H1 (cell line): ENCODE data around the gene MPPED1. TPM values are rescaled to one million over a fixed set of nuclear protein-coding genes. Genes with fewer than 3 reads are reported as not detected.

ENCODE experiments used
- CTCF ChIA-PET: fragments of 300-600 bp; sonication (Branson Sonifier 250); formaldehyde crosslinking; loops from one replicate; lab custom pipeline; 2021; ENCODE audit not compliant: partially characterized antibody; lab: Charles Lee
- POLR2A ChIA-PET: fragments of 300-600 bp; sonication (Branson Sonifier 250); formaldehyde crosslinking; loops from one replicate; lab custom pipeline; 2021; ENCODE audit warnings: inconsistent platforms; ENCODE audit not compliant: partially characterized antibody; lab: Charles Lee
- DNase-seq, 2 experiments: peaks; one replicate each; pipeline versions ENCODE4 v3.0.0 to v3.0.0-alpha.2; 2010 to 2022; ENCODE audit warnings: low spot score in 2 of 2, low read depth in 1 of 2, mixed read lengths in 1 of 2
- FAIRE-seq: peaks from 2 replicates; lab custom pipeline; 2011; peaks lifted over from hg19 to GRCh38; lab: Jason Lieb, UNC
- H2AFZ ChIP-seq: 2 replicates; pipeline ENCODE4 v1.8.1; 2012; ENCODE audit warnings: low read length, inconsistent platforms
- H2AK5ac ChIP-seq: 2 replicates; pipeline ENCODE4 v1.6.1; 2013; ENCODE audit warnings: low read depth, low read length
- H2BK120ac ChIP-seq: replicated peaks from 2 replicates; pipeline ENCODE3; 2013; ENCODE audit warnings: low read depth, low read length, inconsistent platforms
- H2BK12ac ChIP-seq: 2 replicates; pipeline ENCODE4 v1.6.1; 2013; ENCODE audit warnings: low read depth, low read length
- H2BK15ac ChIP-seq: 2 replicates; pipeline ENCODE4 v1.6.1; 2013; ENCODE audit warnings: low read length
- H2BK20ac ChIP-seq: 2 replicates; pipeline ENCODE4 v1.6.1; 2013; ENCODE audit warnings: low read length
- H2BK5ac ChIP-seq: 2 replicates; pipeline ENCODE4 v1.6.1; 2013; ENCODE audit warnings: low read depth, low read length
- H3K14ac ChIP-seq: 2 replicates; pipeline ENCODE4 v1.6.1; 2013; ENCODE audit warnings: inconsistent platforms; ENCODE audit not compliant: insufficient read length
- H3K18ac ChIP-seq: 2 replicates; pipeline ENCODE4 v1.6.1; 2013; ENCODE audit warnings: low read length; ENCODE audit errors: extremely low read depth
- H3K23ac ChIP-seq: 2 replicates; pipeline ENCODE4 v1.6.1; 2013; ENCODE audit warnings: inconsistent platforms; ENCODE audit not compliant: insufficient read length
- H3K23me2 ChIP-seq: 2 replicates; pipeline ENCODE4 v1.6.1; 2013; ENCODE audit warnings: low read depth, low read length
- H3K27ac ChIP-seq: 2 replicates; pipeline ENCODE4 v1.6.1; 2011; ENCODE audit warnings: low read depth, low read length, inconsistent platforms
- H3K27me3 ChIP-seq, 4 experiments: replicated peaks in 1 of 4; 1 replicate in 1 of 4; 2 replicates in 3 of 4; pipeline versions ENCODE4 v1.6.1 to v1.8.1; 2011 to 2013; ENCODE audit warnings: low read length in 3 of 4, mild to moderate bottlenecking in 3 of 4, inconsistent platforms in 2 of 4, mixed read lengths in 2 of 4, moderate library complexity in 1 of 4; ENCODE audit not compliant: control insufficient read depth in 3 of 4, insufficient read depth in 3 of 4; ENCODE audit errors: extremely low read depth in 1 of 4
- H3K36me3 ChIP-seq, 4 experiments: 2 replicates each; pipeline versions ENCODE4 v1.6.1 to v1.8.1; 2011 to 2013; ENCODE audit warnings: mild to moderate bottlenecking in 4 of 4, low read length in 3 of 4, moderate library complexity in 2 of 4, control low read depth in 1 of 4, inconsistent platforms in 1 of 4; ENCODE audit not compliant: insufficient read depth in 4 of 4, control insufficient read depth in 2 of 4
- H3K4ac ChIP-seq: replicated peaks from 2 replicates; pipeline ENCODE3; 2013; ENCODE audit warnings: low read length, low read depth, mixed read lengths, inconsistent platforms; ENCODE audit not compliant: insufficient read length
- H3K4me1 ChIP-seq, 4 experiments: replicated peaks in 1 of 4; 1 replicate in 1 of 4; 2 replicates in 3 of 4; pipeline versions ENCODE4 v1.6.1 to v1.8.1; 2011 to 2013; ENCODE audit warnings: low read length in 3 of 4, inconsistent platforms in 2 of 4, mixed read lengths in 1 of 4; ENCODE audit not compliant: insufficient read depth in 4 of 4, control insufficient read depth in 3 of 4
- H3K4me2 ChIP-seq, 2 experiments: 2 replicates each; pipeline versions ENCODE4 v1.6.1 to v1.8.1; 2011 to 2013; ENCODE audit warnings: low read depth in 2 of 2, low read length in 2 of 2, control low read depth in 1 of 2, inconsistent platforms in 1 of 2, mild to moderate bottlenecking in 1 of 2; ENCODE audit not compliant: insufficient read depth in 1 of 2
- H3K4me3 ChIP-seq, 4 experiments: fragments of 200-600, 300-600 bp in 1 of 4; sonication (generic), shearing (Covaris generic), sonication (Bioruptor Twin) in 1 of 4; 2 replicates each; pipeline versions ENCODE4 v1.5.1 to v1.8.1; 2011 to 2016; ENCODE audit warnings: low read length in 4 of 4, low read depth in 3 of 4, control low read depth in 2 of 4, inconsistent platforms in 2 of 4, mild to moderate bottlenecking in 2 of 4, mixed read lengths in 1 of 4, moderate library complexity in 1 of 4; ENCODE audit not compliant: insufficient read depth in 2 of 4; ENCODE audit errors: extremely low read depth in 1 of 4
- H3K56ac ChIP-seq: replicated peaks from 2 replicates; pipeline ENCODE3; 2013; ENCODE audit warnings: low read depth, mild to moderate bottlenecking, mixed read lengths, low read length, inconsistent platforms; ENCODE audit not compliant: insufficient read length
- H3K79me1 ChIP-seq: 2 replicates; pipeline ENCODE4 v1.6.1; 2013; ENCODE audit warnings: low read depth, low read length, control low read depth
- H3K79me2 ChIP-seq, 2 experiments: 2 replicates each; pipeline versions ENCODE4 v1.6.1 to v1.8.1; 2012 to 2013; ENCODE audit warnings: low read length in 2 of 2, mild to moderate bottlenecking in 2 of 2, inconsistent platforms in 1 of 2; ENCODE audit not compliant: insufficient read depth in 2 of 2, control insufficient read depth in 1 of 2
- H3K9ac ChIP-seq, 4 experiments: replicated peaks in 1 of 4; 1 replicate in 1 of 4; 2 replicates in 3 of 4; pipeline versions ENCODE4 v1.6.1 to v1.8.1; 2011 to 2013; ENCODE audit warnings: low read depth in 3 of 4, low read length in 3 of 4, control low read depth in 2 of 4, mild to moderate bottlenecking in 2 of 4, moderate library complexity in 2 of 4, inconsistent platforms in 1 of 4; ENCODE audit errors: extremely low read depth in 1 of 4
- H3K9me3 ChIP-seq, 2 experiments: 2 replicates each; pipeline versions ENCODE4 v1.6.1 to v1.8.1; 2012 to 2013; ENCODE audit warnings: mild to moderate bottlenecking in 2 of 2, moderate library complexity in 2 of 2, control low read depth in 1 of 2, inconsistent platforms in 1 of 2, low read depth in 1 of 2, low read length in 1 of 2, mixed read lengths in 1 of 2; ENCODE audit not compliant: insufficient read depth in 2 of 2
- H4K20me1 ChIP-seq, 2 experiments: replicated peaks in 1 of 2; 2 replicates each; pipeline versions ENCODE3 to v1.8.1; 2011 to 2013; ENCODE audit warnings: inconsistent platforms in 2 of 2, low read length in 2 of 2, mild to moderate bottlenecking in 1 of 2; ENCODE audit not compliant: insufficient read depth in 2 of 2, control insufficient read depth in 1 of 2
- H4K5ac ChIP-seq: 2 replicates; pipeline ENCODE4 v1.6.1; 2013; ENCODE audit warnings: low read length, low read depth, mixed read lengths, inconsistent platforms; ENCODE audit not compliant: insufficient read length
- H4K8ac ChIP-seq: 2 replicates; pipeline ENCODE4 v1.8.0; 2013; ENCODE audit warnings: mild to moderate bottlenecking, moderate library complexity, low read length, inconsistent platforms; ENCODE audit not compliant: insufficient read depth; ENCODE audit errors: extremely low read depth
- H4K91ac ChIP-seq: replicated peaks from 2 replicates; pipeline ENCODE3; 2013; ENCODE audit warnings: low read length, mixed read lengths, inconsistent platforms; ENCODE audit not compliant: insufficient read length
- BRCA1 ChIP-seq: IDR thresholded peaks from 2 replicates; pipeline ENCODE4 v1.6.1; 2012; ENCODE audit warnings: low read depth, low read length, improper control_type of control experiment
- CBX5 ChIP-seq: fragments of 300-800, 300-1000 bp; sonication (generic); IDR thresholded peaks from 2 replicates; pipeline ENCODE4 v1.7.1; 2016; ENCODE audit warnings: antibody characterized with exemption, low read length, low read depth
- CEBPB ChIP-seq: IDR thresholded peaks from 2 replicates; pipeline ENCODE4 v1.6.1; 2012; ENCODE audit warnings: low read depth, low read length
- EP300 ChIP-seq, 2 experiments: IDR thresholded peaks; 1 replicate in 1 of 2; 2 replicates in 1 of 2; pipeline ENCODE4 v1.6.1; 2011 to 2012; ENCODE audit warnings: low read depth in 2 of 2, low read length in 2 of 2, mild to moderate bottlenecking in 2 of 2, borderline replicate concordance in 1 of 2, inconsistent platforms in 1 of 2, moderate library complexity in 1 of 2
- FOSL1 ChIP-seq: IDR thresholded peaks from 2 replicates; pipeline ENCODE4 v1.6.1; 2011; ENCODE audit warnings: mild to moderate bottlenecking, low read depth, low read length, moderate library complexity; ENCODE audit not compliant: insufficient read depth
- JUND ChIP-seq: IDR thresholded peaks from 2 replicates; pipeline ENCODE4 v1.6.1; 2011; ENCODE audit warnings: mild to moderate bottlenecking, improper control_type of control experiment, low read length
- NRF1 ChIP-seq: IDR thresholded peaks from 2 replicates; pipeline ENCODE4 v1.6.1; 2011; ENCODE audit warnings: mild to moderate bottlenecking, low read depth, low read length, improper control_type of control experiment
- RBBP5 ChIP-seq: IDR thresholded peaks from 2 replicates; pipeline ENCODE4 v1.7.1; 2012; ENCODE audit warnings: low read depth, mild to moderate bottlenecking, inconsistent platforms, low read length, moderate library complexity, borderline replicate concordance
- SRF ChIP-seq: IDR thresholded peaks from 2 replicates; pipeline ENCODE4 v1.6.1; 2011; ENCODE audit warnings: mild to moderate bottlenecking, low read depth, low read length, moderate library complexity
- TCF12 ChIP-seq: IDR thresholded peaks from 2 replicates; pipeline ENCODE4 v1.6.1; 2011; ENCODE audit warnings: low read depth, mild to moderate bottlenecking, low read length
- TEAD4 ChIP-seq: IDR thresholded peaks from 2 replicates; pipeline ENCODE4 v1.6.1; 2012; ENCODE audit warnings: low read depth, low read length, inconsistent platforms, mixed read lengths
- YY1 ChIP-seq: IDR thresholded peaks from 2 replicates; pipeline ENCODE4 v1.6.1; 2011; ENCODE audit warnings: low read depth, mild to moderate bottlenecking, low read length
- WGBS, 2 experiments: shearing (Covaris generic) in 1 of 2; methylation state at CpG; one replicate each; pipeline versions ENCODE4 v1.1.6 to v1.1.7; 2013 to 2015; ENCODE audit warnings: low lambda C conversion rate in 2 of 2, mixed read lengths in 2 of 2, inconsistent platforms in 1 of 2, low coverage in 1 of 2, missing lambda C conversion rate in 1 of 2; ENCODE audit not compliant: insufficient replicate concordance in 2 of 2, insufficient coverage in 1 of 2, insufficient read length in 1 of 2; ENCODE audit errors: extremely low coverage in 1 of 2, missing lambda C conversion rate in 1 of 2; 5-methylcytosine and 5-hydroxymethylcytosine counted together
- polyA plus RNA-seq, 7 experiments: library from polyadenylated mRNA; depleted of rRNA in 3 of 7; stranded (reverse) in 5 of 7; unstranded in 2 of 7; fragments of >200 nt in 5 of 7; fragments of 200-250 nt in 2 of 7; gene quantifications; 1 replicate in 5 of 7; 2 replicates in 1 of 7; 4 replicates in 1 of 7; pipeline versions ENCODE4 v1.2.1 to v1.2.3, GENCODE V29; 2011 to 2013; ENCODE audit warnings: missing spikeins in 2 of 7, mixed read lengths in 2 of 7
- total RNA-seq: library from RNA; stranded (reverse); fragmentation: NEBNext Ultra II Directional; extraction: Animal tissue kit (Norgen Biotek cat#: 25700); gene quantifications from 2 replicates; pipeline ENCODE4 v1.2.1, GENCODE V29; 2021
- TF ChIP-seq, protein P1 (sequence below): IDR thresholded peaks from 2 replicates; pipeline ENCODE4 v1.6.1; 2012; ENCODE audit warnings: inconsistent platforms

Gene MPPED1
- total and polyA plus RNA-seq, 2 of the 8 experiments (the other 6 are each of a cell fraction or from before 2014, with no cell fraction given) = 0.29 to 0.37 TPM

DNA sequence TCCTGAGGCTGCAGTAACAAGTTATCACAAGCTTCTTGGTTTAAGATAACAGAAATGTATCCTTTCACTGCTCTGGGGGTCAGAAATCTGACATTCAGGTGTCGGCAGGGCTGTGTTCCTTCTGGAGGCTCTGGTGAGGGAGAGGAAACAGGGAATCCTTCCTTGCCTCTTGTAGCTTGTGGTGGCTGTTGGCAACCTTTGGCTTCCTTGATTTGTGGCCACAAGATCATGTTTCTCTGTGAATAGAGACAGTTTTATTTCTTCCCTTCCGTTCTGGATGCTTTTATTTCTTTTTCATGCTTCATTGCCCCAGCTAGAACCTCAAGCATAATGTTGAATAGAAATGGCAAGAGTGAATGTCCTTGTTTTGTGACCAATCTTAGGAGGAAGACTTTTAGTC lies 44.0 kb downstream of the MPPED1 start:
- no peak overlapping the region for H2BK120ac ChIP-seq
- POLR2A ChIA-PET = interaction anchor here (1.2 kb wide), 1 partner anchor 19 kb away, joined by 3 read pairs; no protein-coding TSS in a partner anchor

More for the DNA sequence above, 44.0 kb downstream of the MPPED1 start:
- H3K79me2 ChIP-seq = no peaks in the 10 kb centered on the region
- H3K56ac ChIP-seq = no peak overlapping the region
- H3K9me3 ChIP-seq = peaks cover 0 to 4% of the 10 kb centered on the region in 2 experiments; a peak in 2 of 4 replicates
- H4K20me1 ChIP-seq = no peaks in the 10 kb centered on the region
- H2BK15ac ChIP-seq = no peak overlapping the region
- CTCF ChIA-PET = interaction anchor here (1.0 to 1.7 kb wide), 6 partner anchors 14 to 183 kb away, joined by 3 to 6 read pairs (median 3); no protein-coding TSS in a partner anchor
- H3K4me2 ChIP-seq = no peak overlapping the region
- H3K27ac ChIP-seq = no peak overlapping the region
- H3K36me3 ChIP-seq = no peaks in the 10 kb centered on the region
- H2BK5ac ChIP-seq = no peak overlapping the region
- H4K91ac ChIP-seq = no peak overlapping the region
- TF ChIP-seq RBBP5 (no peak), SRF (no peak), EP300 (IDR thresholded peaks at IDR 0.05; ENCODE audit: borderline replicate concordance in 1 of 2, low read depth in 2 of 2, low read length in 2 of 2) (no peak), YY1 (no peak), NRF1 (no peak), TEAD4 (no peak), CEBPB (no peak), FOSL1 (no peak), CBX5 (no peak), JUND (no peak), TCF12 (no peak), BRCA1 (no peak)
- TF ChIP-seq, protein P1, sequence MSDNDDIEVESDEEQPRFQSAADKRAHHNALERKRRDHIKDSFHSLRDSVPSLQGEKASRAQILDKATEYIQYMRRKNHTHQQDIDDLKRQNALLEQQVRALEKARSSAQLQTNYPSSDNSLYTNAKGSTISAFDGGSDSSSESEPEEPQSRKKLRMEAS = no peak
- TF ChIP-seq, all 59 proteins: peak for 0
- H3K79me1 ChIP-seq = no peaks in the 10 kb centered on the region
- H3K18ac ChIP-seq = no peak overlapping the region
- H3K23me2 ChIP-seq = no peaks in the 10 kb centered on the region
- no peak overlapping the region for H2BK12ac ChIP-seq
- no peak overlapping the region for H2AK5ac ChIP-seq
- FAIRE-seq = no peak
- H3K9ac ChIP-seq = no peak overlapping the region
- no peaks in the 10 kb centered on the region for H3K27me3 ChIP-seq
- no peak overlapping the region for H3K23ac ChIP-seq
- no peak for DNase-seq
- H3K4me1 ChIP-seq = no peaks in the 10 kb centered on the region
- WGBS, 2 experiments = 77% methylated on average over 2 of the region's 2 CpGs; no CpG with 5 or more reads in 1 of the 2 experiments
- H4K5ac ChIP-seq = no peak overlapping the region
- H3K4me3 ChIP-seq = no peak overlapping the region
- no peak overlapping the region for H3K4ac ChIP-seq
- no peak overlapping the region for H4K8ac ChIP-seq
- H3K14ac ChIP-seq = no peak overlapping the region
- H2BK20ac ChIP-seq = no peak overlapping the region
- no peak overlapping the region for H2AFZ ChIP-seq
